ENCODE results near the gene JOSD2.

JOSD2 gene

DNA sequence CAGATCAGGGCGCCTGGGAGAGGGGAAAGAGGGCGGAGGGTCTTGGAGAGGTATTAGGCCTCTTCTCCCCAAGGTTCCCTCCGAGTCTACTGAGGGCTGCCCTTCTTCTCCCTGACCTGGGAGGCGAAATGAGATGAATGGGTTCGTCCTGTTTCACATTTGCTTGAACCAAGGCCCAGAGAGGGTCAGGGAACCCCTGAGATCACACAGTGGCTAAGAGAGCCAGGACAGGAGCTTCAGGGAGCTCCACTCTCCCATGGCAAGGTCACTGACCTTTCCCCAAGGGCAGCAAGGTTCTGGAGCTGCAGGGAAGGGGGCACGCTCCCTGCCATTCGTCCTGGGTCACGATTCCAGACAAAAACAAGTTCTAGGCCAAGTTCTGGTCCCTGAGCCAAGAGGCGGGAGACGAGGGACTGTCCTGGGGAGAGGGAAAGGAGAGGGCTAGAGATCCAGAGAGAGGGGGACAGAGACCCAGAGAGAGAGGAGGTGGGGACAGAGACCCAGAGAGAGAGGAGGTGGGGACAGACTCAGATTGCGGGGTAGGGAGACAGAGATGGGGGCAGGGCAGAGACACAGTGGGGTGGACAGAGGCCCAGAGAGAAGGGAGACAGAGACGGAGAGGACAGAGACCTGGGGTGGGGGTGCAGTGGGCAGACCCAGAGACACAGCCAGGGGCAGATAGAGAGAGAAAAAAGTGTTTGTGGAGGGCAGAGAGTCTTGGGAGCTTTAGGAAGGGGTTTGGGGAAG is 2.2 kb upstream of the JOSD2 start:
- DNase-seq = no peak

DNA sequence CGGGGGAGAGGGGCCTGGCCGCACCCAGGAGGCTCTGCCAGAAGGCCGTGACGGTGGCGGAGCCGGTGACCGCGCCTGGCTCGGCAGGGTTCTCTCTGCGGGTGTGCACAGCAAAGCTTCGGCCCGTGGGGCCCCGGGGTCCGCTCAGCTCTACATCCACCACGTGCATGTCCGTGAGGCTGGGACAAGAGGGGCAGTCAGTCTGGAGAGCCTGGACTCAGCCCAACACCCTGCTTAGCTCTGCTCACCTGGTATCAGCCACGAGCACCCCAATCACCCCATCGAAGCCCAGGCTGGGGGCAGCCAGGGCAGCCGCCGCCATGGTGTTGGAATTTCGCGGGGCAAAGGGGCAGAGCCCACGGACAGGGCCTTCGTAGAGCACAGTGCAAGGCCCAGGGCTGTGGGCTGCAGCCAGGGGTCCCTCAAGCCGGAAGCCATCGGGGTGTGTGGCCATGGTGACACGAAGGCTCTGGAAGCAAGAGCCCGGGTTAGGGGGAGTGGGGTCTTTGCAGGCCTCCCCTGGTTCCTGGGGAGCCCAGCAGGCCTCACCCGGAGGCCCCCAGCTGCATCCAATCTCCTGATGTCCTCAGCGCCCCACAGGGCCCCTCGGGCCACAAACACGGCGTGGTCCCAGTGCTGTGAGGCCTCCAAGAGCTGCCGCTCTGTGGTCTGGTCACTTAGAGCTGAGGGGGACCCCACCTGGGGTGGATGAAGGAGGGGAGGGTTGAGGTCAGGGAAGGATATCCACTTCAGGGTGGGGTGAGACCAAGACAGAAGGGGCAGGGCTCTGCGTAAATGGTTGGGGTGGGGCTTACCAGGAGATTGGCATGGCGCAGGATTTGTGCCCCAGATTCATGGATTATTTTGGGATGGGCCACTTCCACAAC is 1.4 kb upstream of the JOSD2 start:
- no peak for DNase-seq

DNA sequence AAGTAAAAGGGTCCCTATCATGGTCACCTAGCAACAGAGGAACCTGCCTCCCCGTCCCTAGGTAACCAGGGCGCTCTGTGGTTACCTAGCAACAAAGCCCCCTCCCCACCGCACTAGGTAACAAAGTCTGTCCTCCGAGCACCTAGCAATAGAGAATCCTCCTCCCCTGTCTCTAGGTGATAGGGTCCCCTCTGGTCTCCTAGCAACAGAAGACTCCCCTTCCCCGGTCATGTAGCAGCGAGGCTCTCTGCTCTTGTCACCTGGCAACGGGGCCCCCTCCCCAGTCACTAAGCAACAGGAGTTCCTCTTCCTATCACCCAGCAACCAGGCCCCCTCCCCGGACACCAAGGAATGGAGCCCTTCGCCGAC is 307 bp downstream of the JOSD2 start:
- DNase-seq = no peak

DNA sequence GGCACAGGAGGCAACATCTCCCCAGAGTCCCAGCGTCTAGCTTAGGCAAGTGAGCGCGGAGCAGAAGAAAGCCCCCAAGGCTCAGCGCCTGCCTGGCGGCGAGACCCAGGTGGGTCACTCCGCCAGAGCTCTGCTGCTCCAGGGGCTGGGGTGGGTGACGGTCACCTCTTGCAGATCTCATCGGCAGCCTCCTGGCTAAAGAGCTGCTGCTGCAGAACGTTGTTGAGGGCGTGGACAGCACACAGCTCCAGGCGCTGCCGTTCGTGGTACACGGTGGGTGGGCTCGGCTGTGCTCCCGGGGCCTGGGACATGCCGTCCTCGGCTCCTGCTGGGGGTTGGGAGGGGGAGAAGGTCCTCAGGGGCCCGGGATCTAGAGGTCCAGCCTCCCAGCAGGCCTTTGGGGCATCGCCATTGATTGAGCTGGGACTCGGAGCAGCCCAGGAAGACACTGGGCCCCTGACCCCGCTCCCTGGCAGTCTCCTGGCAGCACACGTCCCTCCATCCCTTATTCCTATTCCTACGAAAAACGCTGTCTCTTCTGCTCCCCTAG is 795 bp downstream of the JOSD2 start:
- DNase-seq = no peak

DNA sequence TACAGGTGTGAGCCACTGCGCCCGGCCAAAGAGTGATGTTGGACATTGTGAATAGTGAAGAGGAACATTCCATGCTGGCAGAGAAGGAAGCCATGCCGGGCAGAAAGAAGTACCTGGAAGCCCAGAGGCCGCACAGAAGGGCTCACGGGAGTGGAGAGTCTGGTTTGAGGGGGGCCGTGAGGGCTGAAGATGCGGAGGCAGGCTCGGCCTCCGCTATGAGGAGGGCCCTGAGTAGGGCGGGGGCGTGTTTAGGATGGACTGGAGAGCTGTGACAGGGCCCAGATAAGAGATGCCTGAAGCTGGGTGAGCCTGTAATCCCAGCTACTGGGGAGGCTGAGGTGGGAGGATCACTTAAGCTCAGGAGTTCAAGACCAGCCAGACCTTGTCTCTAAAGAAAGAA is 1.6 kb downstream of the JOSD2 start:
- no peak for DNase-seq

DNA sequence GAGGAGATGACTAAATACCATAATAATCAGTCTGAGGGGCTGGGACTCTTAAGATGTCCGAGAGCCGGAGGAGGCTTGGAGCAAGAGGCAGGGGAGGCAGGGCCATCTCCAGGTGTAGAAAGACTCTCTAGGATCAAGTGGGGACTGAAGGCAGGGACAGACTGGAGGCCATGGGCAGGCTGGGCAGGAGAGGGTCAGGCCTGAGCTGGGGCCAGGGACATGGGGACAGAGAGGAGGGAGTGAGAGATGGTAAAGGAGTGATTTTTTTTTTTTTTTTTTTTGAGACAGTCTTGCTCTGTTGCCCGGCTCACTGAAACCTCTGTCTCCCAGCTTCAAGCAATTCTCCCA is 2.2 kb downstream of the JOSD2 start:
- no peak for DNase-seq

DNA sequence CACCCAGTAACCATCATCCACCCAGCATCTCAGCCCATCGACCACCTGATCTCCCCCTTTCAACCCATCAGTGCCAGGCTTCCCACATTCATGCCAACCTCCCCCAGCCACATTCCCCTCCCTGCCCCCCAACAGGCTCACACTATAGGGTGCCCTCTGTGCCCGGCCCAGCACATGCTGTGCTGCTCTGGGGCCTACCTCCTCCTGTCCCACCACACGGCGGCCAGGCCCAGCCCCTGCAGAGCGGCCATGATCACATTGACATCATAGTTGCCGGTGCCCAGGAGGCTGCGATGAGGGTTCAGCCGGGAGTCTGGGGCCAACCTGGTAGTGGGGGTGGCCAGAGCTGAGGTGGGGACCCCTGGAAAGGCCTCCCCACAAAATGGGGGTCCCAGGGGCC is 3.6 kb downstream of the JOSD2 start:
- no peak for DNase-seq

DNA sequence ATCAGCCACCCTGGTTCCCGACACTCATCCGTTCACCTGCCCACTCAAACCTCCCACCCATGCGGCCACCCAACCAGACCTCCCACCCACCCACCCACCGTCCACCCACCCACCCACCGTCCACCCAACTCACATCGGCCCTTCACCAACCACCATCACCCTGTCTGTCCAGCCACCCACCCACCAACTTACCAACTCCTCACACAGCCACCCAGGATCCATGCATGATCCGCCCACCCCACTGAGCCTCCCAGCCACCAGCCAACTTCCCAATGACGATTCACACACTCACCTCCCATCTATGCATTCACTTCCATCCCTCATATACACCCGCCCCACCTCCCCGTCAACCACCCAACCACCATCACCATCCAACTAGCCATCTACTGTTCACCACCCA is 4.3 kb downstream of the JOSD2 start:
- DNase-seq = no peak

DNA sequence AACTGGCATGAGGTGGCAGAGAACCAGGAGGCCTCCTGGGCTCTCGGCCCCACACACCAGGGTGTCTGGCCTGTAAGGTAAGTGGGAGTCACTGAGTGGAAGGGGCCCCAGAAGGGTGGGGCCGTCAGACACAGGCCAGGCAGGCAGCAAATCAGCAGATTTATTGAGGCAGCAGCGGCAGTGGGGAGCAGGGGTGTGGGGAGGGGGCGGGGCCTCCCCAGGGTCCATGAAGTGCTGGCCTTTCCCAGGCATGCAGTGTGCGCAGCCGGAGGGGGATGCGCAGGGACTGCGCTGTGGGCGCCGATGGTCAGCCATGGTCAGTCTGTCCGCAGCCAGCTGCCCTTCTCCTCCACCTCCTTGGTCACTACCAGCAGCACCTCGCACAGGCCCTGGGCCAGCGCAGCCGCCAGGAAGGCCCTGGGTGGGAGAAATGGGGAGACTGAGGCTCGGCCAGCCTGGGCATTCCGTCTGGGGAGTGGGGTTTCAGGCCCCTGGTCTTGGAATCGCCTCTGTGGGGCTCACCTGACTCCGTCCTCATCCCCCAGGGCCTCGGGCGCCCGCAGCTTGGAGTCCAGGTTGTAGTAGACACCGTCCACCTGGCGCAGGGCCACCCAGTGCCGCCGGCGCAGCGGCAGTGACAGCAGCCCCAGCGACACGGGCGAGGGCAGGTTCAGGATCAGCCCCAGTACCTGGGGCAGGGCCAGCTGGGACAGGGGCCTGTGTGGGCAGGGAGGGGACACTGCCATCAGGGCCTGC is 5.0 kb downstream of the JOSD2 start:
- no peak for DNase-seq

DNA sequence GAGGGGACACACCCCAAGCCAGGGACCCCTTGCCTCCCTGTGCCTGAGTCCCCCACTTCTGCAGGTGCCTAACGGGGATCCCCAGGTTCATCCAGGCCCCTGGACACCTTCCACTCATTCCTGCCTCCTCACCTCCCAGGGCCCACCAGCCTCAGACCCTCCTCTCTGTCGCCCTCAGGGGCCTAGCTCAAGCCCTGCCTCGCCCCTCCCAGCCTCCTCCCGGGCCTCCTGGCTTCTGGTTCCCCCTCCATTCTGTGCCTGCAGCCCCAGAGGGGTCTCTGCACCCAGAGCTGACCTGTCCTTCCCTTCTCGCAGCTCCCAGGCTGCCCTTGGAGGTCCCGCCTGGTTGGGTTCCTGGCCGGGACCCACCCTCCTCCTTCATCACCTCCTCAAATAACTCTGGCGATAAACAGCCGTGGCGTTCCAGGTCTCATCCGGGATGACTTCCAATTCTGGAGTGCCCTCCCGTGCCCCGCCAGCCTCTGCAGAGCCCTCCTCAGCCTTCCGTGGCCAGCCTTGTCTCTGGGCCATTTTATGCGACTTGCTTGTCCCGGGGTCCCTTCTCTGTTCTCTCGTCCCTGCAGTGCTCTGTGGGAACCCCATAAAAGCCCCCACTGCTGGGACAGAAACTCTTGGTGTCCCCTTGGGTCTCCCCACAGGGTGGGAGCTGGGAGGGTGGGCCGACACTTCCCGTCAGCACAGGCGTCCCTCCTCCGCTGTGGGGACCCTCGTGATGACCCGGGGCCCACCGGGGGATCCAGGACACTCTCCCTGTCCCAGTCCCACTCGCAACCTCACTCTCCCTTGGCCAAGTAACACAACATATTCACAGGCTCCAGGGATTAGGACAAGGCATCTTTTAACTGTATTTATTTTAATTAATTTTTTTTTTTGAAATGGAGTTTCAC is 9.2 kb downstream of the JOSD2 start:
- no peak for DNase-seq

DNA sequence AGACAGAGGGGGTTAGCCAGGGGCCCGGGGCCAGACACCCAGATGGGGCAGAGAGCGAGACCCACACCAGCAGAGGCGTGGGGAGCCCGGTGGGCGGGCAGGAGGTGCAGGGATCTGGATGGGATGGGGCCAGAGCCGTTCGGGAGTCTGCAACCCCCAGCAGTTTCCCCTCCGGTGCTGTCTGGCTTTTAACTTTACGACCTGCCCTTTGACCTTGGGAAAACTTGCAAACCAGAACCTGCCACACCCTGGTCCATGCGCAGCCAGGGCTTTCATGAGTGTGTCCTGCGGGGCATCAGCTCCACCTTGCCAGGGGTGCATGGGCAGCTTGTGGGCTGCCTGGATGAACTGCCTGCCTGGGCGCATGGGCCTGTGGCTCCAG is 9.8 kb downstream of the JOSD2 start:
- DNase-seq = no peak

DNA sequence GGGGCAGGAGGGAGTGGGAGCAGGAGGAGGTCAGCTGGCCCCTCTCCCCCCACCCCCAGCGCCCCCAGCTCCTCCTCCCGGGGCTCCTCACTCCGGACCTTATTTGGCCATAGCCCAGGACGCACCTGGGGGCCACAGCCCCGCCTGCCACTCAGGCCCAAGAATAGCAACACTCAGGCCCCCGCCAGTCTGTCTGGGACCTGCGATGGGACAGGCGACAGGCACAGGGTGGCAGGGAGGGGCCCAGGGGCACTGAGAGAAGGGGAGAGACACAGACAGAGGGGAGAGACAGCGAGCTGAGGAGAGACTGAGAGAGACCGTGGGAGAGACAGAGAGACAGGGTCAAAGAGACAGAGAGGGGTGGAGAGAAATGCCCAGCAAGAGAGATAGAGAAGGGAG is 10.2 kb downstream of the JOSD2 start:
- no peak for DNase-seq

DNA sequence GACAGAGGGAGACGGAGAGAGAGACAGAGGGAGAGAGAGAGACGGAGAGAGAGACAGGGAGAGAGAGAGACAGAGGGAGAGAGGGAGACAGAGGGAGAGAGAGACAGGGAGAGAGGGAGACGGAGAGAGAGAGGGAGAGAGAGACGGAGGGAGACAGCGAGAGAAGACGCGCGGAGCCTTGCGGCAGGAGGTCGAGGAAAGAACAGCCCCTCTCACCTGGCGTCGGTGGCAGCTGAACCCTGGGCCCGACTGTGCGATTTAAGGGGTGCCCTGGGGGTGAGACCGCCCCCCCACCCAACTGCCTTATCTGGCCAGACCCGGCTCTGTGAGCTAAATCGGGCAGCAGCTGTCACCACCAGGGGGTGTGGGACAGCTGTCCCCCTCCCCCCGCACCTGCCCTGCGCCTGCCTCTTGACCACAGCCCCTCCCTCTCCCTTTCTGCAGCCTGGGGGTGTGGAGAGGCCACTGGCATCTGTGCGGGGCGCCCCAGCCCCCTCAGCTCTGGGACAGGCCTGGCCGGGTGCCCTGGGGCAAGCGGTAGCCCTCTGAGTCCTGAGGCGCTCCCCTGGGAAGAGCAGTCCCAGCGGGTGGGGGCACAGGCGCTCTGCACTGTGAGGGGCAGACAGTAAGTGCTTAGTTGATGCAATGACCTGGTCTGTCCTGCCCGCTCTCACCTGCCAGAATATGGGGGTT is 10.8 kb downstream of the JOSD2 start:
- no peak for DNase-seq

DNA sequence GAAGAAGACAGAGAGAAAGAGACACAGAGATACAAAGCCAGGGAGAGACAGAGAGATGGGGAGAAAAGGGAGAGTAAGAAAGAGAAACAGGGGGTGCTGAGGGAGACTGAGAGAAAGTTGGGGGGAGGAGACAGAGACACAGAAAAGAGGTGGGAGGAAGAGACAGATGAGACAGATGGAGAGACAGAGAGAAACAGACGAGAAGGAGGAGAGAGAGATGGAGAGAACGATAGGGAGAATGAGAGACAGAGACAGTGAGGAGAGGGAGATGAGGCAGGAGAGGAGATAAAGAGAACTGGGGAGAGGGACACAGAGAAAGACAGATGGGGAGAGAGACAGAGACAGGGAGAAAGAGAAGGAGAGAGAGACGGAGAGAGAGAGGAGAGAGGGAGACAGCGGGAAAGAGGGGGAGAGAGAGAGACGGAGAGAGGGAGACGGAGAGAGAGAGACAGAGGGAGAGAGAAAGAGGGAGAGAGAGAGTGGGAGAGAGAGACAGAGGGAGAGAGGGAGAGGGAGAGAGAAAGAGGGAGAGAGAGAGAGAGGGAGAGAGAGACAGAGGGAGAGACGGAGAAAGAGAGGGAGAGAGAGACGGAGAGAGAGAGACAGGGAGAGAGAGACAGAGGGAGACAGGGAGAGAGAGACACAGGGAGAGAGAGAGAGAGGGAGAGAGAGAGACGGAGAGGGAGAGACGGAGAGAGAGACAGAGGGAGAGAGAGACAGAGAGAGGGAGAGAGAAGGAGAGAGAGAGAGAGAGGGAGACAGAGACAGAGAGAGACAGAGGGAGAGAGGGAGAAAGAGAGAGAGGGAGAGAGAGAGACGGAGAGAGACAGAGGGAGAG is 12.6 kb downstream of the JOSD2 start:
- no peak for DNase-seq

DNA sequence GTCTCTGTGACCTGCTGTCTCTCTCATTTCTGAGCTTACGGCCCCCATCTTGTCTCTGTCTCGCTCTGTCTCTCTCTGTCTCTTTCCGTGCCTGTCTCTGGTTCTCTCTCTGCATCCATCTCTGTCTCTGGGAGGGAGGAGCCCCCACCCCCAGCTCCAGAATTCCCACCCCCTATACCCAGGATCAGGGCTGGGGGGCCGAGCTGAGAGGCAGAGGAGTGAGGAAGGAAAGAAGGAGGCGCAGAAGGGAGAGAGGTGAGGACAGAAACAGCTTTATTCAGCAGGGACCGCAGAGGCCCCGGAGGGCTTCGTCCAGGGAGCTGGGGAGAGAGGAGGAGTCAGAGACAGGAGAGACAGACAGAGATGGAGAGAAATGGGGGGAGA is 14.0 kb downstream of the JOSD2 start:
- no peak for DNase-seq

DNA sequence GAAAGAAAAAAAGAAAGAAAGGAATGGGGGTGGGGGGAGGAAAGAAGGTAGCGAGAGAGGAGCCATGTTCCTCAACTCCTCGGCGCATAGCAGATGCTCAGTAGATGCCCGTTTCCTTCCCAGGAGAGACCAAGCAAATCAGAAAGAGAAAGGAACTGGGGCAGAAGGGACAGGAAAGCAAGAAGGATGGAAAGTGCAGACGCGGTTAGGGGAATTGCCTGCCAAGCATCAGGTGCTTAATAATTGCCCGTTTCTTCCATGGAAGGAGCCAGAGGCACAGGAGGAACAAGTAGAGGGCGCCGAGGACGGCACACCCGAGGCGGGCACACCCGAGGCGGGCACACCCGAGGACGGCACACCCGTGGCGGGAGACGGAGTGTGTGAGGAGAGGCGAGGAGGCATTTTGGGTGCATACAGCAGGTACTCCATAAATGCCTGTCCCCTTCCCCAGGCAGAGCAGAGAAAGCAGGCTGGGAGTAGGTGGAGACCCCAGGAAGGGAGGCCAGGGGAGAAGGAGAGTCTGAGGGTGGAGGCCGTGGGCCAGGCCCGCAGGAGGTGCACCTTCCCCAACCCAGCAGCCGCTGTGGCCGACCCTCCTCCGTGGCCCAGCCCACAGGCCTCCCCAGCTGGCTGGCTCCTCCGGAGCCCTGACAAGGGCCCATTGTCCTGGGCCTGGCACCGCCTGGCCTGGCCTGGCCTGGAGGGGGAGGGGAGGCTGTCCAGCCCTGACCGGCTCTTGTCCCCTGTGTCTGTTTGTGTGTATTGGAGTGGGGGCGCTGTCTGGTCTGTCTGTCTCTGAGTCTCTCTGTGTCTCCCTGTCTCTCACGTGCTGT is 14.6 kb downstream of the JOSD2 start:
- DNase-seq = no peak

DNA sequence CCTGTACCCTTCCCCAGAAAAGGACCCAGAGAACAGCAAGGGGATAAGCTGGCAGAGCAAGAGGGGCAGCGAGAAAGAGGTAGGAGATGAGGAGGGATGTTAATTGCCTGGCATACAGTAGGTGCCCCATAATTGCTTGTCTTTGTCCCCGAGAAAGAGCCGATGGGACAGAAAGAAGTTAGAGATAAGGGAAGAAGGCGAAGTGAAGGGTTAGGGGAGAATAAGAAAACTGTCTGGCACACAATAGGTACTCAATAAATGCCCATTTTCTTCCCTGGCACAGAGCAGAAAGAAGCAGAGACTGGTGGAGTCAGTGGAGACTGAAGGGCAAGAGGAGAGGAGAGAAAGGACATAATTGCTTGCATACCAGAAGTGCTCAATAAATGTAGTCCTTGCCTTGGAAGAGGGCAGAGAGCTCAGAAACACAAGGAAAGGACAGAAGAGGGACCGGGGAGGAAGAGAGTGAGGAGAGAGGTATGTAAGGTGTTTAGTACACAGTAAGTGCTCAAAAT is 15.9 kb downstream of the JOSD2 start:
- no peak for DNase-seq

DNA sequence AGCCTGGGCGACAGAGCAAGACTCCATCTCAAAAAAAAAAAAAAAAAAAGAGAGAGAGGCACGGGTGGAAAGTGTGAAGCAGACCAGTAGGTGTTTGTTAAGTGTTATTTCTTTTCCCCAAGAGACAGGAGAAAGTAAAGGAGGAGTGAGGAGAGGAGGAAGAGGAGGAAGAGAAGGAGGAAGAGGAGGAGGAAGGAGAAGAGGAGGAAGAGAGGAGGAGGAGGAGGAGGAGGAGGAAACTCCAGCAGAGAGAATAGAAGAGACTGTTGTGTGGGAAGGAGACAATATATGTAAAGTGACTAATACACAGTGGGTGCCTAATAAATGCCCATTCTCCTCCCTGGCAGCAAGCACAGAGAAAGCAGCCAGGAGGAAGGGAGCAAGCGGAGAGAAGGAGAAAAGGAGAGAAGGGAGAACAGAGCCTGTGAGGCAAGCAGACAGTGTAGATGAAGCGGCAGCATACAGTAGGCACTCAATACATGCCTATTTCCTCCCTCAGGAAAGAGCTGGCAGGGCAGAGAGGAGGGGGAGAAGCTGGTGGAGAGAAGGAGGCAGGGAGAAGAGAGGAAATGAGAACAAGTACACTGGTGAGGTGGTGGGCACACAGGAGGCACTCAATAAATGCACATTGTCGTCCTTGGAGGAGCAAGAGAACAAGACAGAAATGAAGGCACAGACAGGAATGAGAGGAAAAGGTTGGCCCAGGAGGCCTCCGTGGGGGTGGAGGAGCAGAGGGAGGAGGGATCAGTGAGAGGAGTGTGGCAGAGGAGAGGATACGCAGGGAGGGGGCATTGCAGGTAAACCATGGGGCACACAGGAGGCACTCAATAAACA is 16.6 kb downstream of the JOSD2 start:
- no peak for DNase-seq

DNA sequence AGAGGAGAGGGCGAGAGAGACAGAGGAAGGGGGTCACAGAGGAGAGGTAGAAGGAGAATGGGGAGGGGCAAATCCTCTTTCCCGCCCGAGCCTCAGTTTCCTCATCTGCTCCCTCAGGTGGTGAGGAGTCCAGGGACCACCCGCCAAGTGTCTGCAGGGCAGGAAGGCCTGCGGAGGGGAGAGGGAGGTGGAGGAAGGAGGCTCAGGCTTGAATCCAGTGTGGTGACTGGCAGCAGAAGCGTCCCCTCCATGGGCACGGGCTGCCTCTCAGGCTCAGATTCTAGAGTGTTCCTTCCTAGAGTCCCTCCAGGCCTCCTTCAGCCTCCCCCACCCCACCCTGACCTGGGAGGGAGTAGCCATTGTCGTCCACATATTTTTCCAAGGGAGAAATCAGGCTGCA is 17.8 kb downstream of the JOSD2 start:
- DNase-seq = no peak

Data from stimulated activated naive CD4-positive, alpha-beta T cell (primary cell).